Left ventricle myocardium superior (tissue), 1 donor: Measurements from ENCODE around the gene DTX1. TPM values are rescaled to one million over a fixed set of nuclear protein-coding genes. Genes with fewer than 3 reads are reported as not detected.
"Not testable (repeated sequence)": the region's sequence is repeated elsewhere in the genome, so short reads cannot be mapped to it uniquely, and the experiment has no call there.

ENCODE experiments used
- ATAC-seq: fragments of 200-7000 bp; cut with Tn5 transposase; one replicate; pipeline ENCODE4 v1.9.1; 2020; ENCODE audit warnings: mild to moderate bottlenecking, moderate library complexity
- DNase-seq: peaks from one replicate; pipeline ENCODE4 v3.0.0-alpha.2; 2020
- intact Hi-C: fragments of 100-400 bp; cut with micrococcal nuclease; formaldehyde crosslinking; loops from one replicate; pipeline ENCODE4 v1.11.0; 2022
- total RNA-seq: library from RNA; stranded (reverse); fragmentation: NEBNext Ultra II Directional; extraction: Animal tissue kit (Norgen Biotek cat#: 25700); gene quantifications from one replicate; pipeline ENCODE4 v1.2.1, GENCODE V29; 2021
- donor health status: DM: no; HTN: yes; CAD: no; lungs with severe emphysema.

DTX1 gene
- total RNA-seq, 1 donor from 2014 or later, result 2.4 TPM

DNA sequence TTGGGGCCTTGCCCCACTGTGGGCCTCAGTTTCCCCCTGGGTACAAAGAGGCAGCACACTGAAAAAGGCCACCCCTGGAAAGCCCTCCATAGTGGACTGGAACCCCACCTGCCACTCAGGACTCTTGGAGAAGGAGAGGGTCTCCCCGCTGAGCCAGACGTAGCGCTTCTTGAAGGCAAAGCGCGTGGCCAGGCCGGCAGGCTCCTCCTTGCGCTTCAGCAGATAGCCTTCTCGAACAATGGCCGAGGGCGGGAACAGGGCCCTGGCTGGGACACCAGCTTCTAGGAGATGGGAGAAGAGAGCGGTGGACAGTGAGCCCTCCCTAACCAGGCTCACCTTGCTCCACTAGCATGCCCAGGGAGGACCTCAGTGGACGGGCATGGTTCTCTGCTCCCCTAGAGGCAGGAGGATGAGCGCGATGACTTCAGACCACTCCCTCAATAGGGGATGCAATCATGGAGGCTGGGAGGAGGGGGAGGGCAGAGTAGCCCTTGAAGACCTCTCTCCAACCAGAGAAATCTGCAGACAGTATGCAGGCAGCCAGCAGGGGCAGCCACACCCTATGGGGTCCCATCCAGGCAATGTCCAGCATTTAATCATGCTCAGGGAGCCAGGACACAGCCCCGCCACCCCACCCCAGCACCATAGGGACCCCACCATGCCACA, 49.2 kb downstream of the DTX1 start:
- ATAC-seq, result no peak
- intact Hi-C loops, result no loop called here

GRCh38 chr12:113106361-113106760, 49.8 kb downstream of the DTX1 start:
- ATAC-seq (no peak), DNase-seq (no peak)
- intact Hi-C loops, result no loop called here

More for the DNA sequence above, 49.2 kb downstream of the DTX1 start:
- DNase-seq, result no peak

DNA sequence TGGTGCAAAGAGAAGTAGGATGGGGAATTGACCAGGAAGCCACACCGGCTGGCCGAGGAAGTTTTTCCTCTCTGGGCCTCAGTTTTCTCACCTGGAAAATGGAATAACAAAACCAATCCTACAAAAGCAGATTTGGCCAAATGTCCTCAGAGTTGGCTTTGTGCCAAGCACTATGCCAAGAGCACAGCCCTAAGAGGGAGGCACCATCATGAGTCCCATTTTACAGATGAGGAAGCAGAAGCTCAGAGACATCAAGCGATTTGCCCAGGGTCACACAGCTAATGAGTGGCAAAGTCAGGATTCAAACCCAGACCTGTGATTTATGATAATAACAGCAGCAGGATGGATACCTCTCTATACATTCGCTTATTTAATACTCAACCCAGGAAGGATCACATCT, 51.8 kb downstream of the DTX1 start:
- intact Hi-C loops, result no loop called here
- no peak for ATAC-seq
- no peak for DNase-seq

GRCh38 chr12:113109360-113109759, 52.8 kb downstream of the DTX1 start:
- DNase-seq, result no peak
- ATAC-seq, result no peak
- intact Hi-C loops, result no loop called here

DNA sequence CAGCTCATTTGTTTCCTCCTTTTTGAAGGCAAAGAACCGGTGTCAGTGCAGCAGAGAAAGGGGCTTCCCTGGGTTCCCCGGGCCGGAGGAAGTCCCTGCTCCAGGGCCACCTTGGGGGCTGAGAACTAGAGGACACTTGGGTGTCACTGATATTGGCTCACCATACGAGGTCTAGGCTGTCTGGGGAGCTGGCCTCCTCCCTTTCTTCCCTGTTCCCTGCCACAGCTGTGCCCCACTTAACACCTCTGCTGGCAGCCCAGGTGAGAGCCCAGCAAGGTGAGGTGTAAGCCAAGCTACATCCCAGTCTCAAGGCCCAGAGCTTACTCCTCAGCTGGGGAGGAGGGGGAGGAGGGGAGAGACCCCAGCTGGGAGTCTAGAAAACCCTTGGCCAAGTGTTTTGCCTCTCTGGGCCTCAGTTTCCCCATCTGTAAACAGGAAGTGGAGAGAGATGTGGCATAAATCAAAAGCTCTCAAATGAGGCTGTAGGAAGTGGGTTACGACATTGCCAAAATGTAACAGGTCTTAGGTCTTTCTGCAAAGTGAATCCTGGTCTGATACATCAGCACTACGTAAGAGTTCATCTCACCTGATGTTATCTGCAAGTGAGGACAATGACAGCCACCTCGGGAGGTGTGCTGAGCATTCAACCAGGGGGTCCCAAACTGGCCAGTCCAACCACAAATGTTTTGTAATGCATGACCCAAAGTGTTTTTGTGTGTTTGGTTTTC, 53.5 kb downstream of the DTX1 start:
- intact Hi-C loops, result no loop called here
- ATAC-seq (no peak), DNase-seq (no peak)

- DNase-seq, result no peak
- intact Hi-C loops, result no loop called here
- no peak for ATAC-seq
Measured at GRCh38 chr12:113111247-113111646, 54.7 kb downstream of the DTX1 start.

DNA sequence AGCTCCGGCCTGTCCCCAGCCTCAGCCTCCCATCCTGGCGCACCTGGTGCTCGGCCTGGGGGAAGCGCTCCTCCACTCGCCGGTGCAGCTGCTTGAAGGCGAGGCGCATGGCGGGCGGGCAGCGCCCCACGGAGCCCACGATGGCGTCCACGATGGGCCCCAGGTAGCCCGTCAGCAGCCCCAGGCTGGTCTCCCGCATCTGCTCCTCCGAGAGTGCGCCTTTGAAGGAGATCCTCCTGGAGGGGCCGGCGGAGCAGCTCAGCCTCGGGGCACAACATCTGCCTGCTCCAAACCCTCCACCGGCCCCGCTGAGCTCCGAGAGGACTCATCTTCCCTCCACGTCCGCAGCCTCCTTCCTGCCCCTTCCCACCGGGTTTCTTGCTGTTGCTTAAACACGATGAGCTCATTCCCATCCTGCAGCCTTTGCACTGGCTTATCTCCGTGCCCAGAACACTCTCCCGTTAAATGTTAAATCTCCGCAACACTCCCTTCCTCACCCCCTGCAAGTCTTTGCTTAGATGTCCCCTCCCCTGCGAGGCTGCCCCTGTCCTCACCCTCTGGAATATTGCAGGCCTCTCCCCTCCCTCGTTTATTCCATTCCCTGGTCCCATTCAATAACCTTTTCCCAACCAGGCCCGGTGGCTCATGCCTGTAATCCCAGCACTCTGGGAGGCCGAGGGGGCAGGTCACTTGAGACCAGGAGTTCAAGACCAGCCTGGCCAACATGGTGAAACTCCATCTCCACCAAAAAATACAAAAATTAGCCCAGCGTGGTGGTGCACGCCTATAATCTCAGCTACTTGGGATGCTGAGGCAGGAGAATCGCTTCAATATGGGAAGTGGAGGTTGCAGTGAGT, 55.7 kb downstream of the DTX1 start:
- DNase-seq, result no peak
- intact Hi-C loops, result no loop called here
- ATAC-seq, result no peak

GRCh38 chr12:113113397-113113796, 56.9 kb downstream of the DTX1 start:
- ATAC-seq (no peak), DNase-seq (no peak)
- intact Hi-C loops, result no loop called here

- no peak for DNase-seq
- intact Hi-C loops, result no loop called here
- no peak for ATAC-seq
Measured at GRCh38 chr12:113114447-113115178, 58.1 kb downstream of the DTX1 start.

DNA sequence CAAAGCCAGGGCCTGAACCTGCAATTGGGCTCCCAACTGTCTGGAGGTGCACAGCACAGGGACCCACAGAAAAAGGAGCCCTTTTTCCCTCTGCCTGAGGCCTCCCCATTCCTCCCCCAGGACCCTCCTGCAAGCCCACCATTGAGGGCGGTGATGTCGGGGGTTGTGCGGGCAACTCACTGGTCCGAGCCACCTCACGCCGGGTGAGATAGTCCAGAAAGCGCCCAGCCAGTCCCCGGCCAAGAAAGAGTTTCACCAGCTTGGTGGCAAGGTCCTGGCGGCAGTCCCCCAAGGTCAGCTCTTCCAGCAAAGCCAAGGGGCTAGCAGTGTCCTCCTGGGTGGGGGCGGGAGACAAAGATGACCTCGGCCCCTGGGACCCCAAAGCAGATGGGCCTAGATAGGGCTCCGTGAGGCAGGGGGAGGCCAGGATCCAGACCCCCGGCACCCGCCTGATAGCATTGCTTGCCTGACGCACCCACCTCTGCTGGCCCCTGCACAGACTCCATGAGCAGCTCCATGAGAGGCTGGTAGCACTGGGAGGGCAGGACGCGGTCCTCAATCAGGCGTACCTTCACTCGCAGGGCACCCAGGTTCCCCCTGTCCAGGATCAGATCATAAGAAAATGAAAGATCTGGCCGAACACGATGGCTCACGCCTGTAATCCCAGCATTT, 59.1 kb downstream of the DTX1 start:
- no peak for ATAC-seq
- intact Hi-C loops, result no loop called here
- DNase-seq, result no peak

GRCh38 chr12:113116875-113117274, 60.3 kb downstream of the DTX1 start:
- intact Hi-C loops, result no loop called here
- ATAC-seq (no peak), DNase-seq (no peak)

- DNase-seq, result not testable (repeated sequence)
Measured at GRCh38 chr12:113117684-113118083, 61.2 kb downstream of the DTX1 start.

DNA sequence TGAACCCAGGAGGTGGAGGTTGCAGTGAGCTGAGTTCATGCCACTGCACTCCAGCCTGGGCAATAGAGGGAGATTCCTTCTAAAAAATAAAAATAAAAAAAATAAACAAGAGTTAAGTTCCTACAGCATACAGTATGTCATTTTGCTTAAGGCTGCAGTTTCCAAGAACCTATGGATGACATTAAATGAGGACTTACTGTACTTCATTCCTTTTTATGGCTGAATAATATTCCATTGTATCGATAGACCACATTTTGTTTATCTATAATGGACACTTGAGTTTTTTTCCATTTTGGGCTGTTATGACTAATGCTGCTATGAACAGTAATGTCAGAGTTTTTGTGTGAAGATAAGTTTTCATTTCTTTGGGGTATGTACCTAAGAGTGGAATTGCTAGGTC, 61.6 kb downstream of the DTX1 start:
- no peak for DNase-seq
- intact Hi-C loops, result no loop called here
- no peak for ATAC-seq

More at GRCh38 chr12:113117684-113118083, 61.2 kb downstream of the DTX1 start:
- ATAC-seq, intact Hi-C loops: not testable (repeated sequence)

DNA sequence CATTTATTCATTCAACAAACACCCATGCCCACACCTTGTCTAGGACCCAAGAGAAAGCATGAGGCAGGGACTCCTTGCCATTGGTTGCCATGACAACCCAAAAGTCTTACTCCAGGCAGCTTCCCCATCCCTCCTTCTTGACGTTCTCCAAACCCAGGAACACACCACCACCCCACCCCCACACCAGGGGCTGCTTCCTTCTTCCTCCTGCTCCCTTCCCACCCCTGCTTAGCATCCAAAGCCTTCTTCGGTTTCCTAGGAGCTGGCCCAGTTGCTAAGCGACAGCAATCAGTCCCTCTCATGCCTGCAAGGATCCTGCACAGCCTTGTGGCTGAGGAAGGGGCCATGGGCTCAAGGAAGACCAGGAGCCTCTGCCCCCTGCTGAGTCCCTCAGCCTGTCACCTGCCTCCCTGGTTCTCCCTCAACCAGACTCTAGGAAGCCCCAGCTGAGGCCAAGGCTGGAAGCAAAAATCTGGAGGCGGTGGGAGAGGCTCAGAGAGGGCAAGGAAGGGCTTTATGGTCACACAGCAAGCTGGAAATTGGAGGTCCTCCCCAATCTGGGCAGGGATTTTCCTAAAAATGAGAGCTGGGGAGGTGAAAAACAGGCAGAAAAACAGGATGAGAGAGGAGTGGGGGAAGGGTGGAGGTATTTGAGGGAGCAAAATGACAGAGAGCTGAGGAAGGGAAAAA, 63.6 kb downstream of the DTX1 start:
- DNase-seq (no peak), ATAC-seq (no peak)
- intact Hi-C loops, result no loop called here

DNA sequence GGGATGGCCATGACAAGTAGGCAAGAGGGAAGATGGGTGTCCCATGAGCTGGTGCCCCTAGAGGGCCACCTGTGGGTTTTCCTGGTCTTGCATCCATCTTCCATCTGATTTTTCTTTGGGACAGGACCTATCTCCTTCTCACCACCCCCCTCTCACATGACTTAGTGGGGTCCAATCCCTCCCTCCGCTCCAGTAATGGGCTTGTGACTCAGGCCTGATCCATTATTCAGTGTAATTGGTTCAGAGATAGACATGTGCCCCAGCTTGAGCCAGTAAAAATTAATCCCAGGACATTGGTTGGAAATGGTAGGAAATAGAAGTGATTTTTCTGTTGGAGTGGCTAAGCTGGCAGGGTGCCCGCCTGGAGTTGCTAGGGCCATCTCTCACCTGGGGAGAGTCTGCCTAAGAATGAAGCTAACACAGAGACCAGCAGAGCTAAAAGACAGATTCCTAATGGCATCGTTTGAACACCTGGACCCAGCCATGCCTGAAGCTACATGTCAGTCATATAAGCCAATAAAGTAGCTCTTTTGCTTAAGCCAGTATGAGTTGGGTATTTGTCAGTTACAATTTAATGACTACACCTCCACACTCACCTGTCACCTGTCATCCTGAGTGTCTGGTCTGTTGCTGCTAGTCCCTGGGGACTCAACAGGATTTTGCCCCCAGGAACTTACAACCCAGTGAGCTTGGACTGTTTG, 64.3 kb downstream of the DTX1 start:
- no peak for DNase-seq
- intact Hi-C loops, result no loop called here
- no peak for ATAC-seq

- DNase-seq (no peak), ATAC-seq (no peak)
- intact Hi-C loops, result no loop called here
Measured at GRCh38 chr12:113127791-113128199, 71.3 kb downstream of the DTX1 start.

- DNase-seq (no peak), ATAC-seq (no peak)
- intact Hi-C loops, result no loop called here
Measured at GRCh38 chr12:113128802-113129663, 72.5 kb downstream of the DTX1 start.
